Measurements from ENCODE around the gene GEMIN4.

GEMIN4 gene

DNA sequence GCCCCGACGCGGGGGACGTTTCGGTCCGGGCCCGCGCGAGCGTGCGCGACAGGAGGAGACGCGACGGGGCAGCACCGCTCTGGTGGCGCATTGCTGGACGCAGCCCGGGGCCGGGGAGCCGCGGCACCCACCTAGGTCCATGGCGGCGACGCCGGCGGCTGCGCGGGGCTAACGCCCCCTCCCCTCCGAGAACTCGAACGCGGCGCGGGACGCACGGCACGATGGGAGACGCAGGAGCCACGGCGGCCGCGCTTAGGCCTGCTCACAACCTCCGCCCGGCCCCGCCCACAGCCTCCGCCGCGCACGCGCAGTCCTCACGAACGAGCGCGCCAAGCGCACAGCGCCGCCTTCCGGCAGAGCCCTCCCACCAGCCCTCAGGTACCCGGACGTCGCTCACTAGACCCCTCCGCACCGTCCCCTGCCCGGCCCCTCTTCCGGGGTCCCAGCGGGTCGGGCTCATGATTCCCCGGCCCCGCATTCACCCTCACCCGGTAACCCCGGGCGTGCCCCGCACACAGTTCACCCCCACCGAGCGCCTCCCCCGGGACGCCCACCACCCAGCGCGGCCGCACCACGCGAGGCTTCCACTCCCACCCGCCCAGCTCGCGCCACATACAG, at the start of gene GEMIN4:
Gene GEMIN4 (minus strand): TSS at position 263 of the 618 bp plus-strand sequence. CDS start 122 bp downstream, at position 141.
- peak within 1 kb of the TSS; percentile 88 to 96 (median 90) for H3K27ac Mint-ChIP-seq
- peak within 1 kb of the TSS; percentile 93 to 99 (median 95) for H3K4me3 Mint-ChIP-seq
- peaks cover 21% of the 10 kb centered on the region for H3K4me1 Mint-ChIP-seq
- peaks cover 13% of the 10 kb centered on the region for H3K9me3 Mint-ChIP-seq
- no peaks in the 10 kb centered on the region for H3K27me3 Mint-ChIP-seq (ENCODE audit: low read depth)
- H3K36me3 Mint-ChIP-seq (ENCODE audit: low read depth): peaks cover 52% of the 10 kb centered on the region
- TF ChIP-seq, protein P1, sequence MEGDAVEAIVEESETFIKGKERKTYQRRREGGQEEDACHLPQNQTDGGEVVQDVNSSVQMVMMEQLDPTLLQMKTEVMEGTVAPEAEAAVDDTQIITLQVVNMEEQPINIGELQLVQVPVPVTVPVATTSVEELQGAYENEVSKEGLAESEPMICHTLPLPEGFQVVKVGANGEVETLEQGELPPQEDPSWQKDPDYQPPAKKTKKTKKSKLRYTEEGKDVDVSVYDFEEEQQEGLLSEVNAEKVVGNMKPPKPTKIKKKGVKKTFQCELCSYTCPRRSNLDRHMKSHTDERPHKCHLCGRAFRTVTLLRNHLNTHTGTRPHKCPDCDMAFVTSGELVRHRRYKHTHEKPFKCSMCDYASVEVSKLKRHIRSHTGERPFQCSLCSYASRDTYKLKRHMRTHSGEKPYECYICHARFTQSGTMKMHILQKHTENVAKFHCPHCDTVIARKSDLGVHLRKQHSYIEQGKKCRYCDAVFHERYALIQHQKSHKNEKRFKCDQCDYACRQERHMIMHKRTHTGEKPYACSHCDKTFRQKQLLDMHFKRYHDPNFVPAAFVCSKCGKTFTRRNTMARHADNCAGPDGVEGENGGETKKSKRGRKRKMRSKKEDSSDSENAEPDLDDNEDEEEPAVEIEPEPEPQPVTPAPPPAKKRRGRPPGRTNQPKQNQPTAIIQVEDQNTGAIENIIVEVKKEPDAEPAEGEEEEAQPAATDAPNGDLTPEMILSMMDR (IDR thresholded peaks at IDR 0.05; ENCODE audit: unreplicated experiment in 3 of 3): peak; percentile 93 to 99 (median 97)

DNA sequence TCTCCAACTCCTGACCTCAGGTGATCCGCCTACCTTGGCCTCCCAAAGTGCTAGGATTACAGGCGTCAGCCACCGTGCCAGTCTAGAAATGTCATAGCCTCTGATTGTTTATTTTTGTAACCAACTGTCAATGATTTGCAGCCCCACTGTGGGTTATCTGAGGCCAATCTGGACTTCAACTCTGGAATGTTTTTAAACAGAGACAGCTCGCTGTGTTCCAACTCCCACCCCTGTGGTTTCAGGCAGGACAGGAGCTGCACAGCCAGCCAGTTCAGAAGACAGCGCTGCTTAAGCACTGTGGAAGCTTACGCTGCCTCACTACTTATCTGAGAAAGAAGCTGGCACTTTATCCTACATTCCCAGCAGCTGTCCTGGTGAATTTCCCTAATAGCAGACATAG, 49.6 kb upstream of the GEMIN4 start:
- H3K4me3 Mint-ChIP-seq: no peak overlapping the region
- TF ChIP-seq, protein P1 (IDR thresholded peaks at IDR 0.05; ENCODE audit: unreplicated experiment in 3 of 3): no peak
- no peak overlapping the region for H3K27ac Mint-ChIP-seq
- H3K9me3 Mint-ChIP-seq: no peaks in the 10 kb centered on the region
- peaks cover 20% of the 10 kb centered on the region for H3K36me3 Mint-ChIP-seq (ENCODE audit: low read depth)
- peaks cover 13% of the 10 kb centered on the region for H3K4me1 Mint-ChIP-seq
- peaks cover 3% of the 10 kb centered on the region for H3K27me3 Mint-ChIP-seq (ENCODE audit: low read depth)

DNA sequence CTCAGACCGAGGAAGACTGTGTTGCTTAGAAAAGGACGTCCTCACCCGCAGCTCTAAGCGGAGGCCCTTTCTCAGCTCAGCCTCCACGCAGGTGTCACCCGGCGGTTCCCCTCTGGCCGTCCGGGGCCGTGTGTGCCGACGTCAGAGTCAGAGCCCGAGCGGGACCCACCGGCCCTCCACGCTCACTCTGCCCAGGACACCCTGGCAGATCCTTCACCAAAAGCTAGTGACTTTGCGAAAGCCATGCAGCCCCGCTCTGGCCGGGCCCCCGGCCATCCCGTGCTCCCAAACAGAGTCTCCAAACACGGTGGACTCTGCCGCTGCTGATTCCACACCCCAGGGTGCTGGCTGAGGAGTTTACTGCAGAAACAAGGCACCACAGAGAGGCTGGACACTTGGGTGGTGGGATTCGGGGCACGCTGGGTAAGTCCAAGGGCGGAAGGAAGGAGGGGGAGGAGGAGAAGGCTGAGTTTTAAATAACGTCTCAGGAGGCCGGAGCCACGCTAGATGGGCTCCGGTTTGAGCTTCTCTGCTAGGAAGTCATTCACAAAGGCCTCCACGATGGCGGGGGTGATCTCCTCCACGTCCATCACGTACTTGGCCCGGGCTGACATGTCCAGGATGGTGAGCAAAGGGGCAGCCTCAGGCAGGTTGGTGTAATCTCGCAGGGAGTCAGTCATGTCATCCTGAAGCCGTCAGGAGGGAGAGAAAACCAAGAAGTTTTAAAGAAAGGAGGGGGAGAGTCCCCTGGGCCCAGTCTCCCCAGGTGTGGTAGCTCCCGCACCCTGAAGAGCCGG, 48.6 kb upstream of the GEMIN4 start:
- Mint-ChIP-seq H3K27me3 (ENCODE audit: low read depth) (peaks cover 3% of the 10 kb centered on the region), H3K27ac (no peak overlapping the region), H3K36me3 (ENCODE audit: low read depth) (peaks cover 21% of the 10 kb centered on the region), H3K4me3 (no peak overlapping the region), H3K9me3 (no peaks in the 10 kb centered on the region), H3K4me1 (peaks cover 13% of the 10 kb centered on the region)
- TF ChIP-seq, protein P1 (IDR thresholded peaks at IDR 0.05; ENCODE audit: unreplicated experiment in 3 of 3): no peak

DNA sequence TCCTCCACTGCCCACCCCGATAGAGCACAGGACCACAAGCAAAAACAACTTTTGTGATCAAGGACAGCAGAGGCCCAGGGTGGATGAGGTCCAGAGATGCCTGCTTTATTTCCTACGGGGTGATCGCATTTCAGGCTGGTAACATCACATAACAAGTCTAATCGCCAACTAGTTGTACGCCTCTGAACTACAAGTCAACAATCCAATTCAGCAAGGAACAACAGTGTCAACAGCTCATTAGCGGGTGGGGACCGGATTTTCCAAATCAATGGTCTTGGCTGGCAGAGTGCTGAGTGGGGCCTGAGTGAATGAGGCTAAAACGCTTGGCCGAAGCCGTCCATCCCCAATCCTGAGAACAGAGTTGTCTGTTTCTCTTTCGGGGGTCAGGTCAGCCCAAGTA, 47.2 kb upstream of the GEMIN4 start:
- Mint-ChIP-seq H3K9me3 (no peaks in the 10 kb centered on the region), H3K36me3 (ENCODE audit: low read depth) (peaks cover 24% of the 10 kb centered on the region), H3K27me3 (ENCODE audit: low read depth) (peaks cover 3% of the 10 kb centered on the region), H3K27ac (no peak overlapping the region), H3K4me1 (peaks cover 22% of the 10 kb centered on the region), H3K4me3 (no peak overlapping the region)
- TF ChIP-seq, protein P1 (IDR thresholded peaks at IDR 0.05; ENCODE audit: unreplicated experiment in 3 of 3): no peak

DNA sequence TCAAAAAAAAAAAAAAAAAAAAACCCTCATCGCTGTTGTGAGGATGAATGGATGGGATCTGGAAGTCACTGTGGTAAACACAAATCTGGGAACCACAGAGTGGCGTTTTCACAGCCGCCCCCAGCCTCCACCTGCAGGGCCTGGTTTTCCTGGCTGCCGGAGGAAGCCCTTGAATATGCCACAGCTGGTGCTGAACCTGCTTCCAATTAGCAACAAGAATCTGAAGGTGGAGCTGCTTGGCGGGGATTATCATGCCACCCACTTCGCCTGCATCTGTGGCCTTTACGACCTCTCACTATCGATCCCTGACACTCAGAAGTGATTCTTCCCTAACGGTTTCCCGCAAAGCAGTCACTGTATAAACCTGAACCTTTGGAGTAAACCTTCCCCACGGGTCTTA, 46.2 kb upstream of the GEMIN4 start:
- H3K27ac Mint-ChIP-seq: no peak overlapping the region
- TF ChIP-seq, protein P1 (IDR thresholded peaks at IDR 0.05; ENCODE audit: unreplicated experiment in 3 of 3): no peak
- peaks cover 3% of the 10 kb centered on the region for H3K27me3 Mint-ChIP-seq (ENCODE audit: low read depth)
- peaks cover 22% of the 10 kb centered on the region for H3K4me1 Mint-ChIP-seq
- H3K4me3 Mint-ChIP-seq: no peak overlapping the region
- no peaks in the 10 kb centered on the region for H3K9me3 Mint-ChIP-seq
- peaks cover 24% of the 10 kb centered on the region for H3K36me3 Mint-ChIP-seq (ENCODE audit: low read depth)
